NCI-H2081 treated with DMSO at 0.1 percent for 48 hours (cell line): Measurements from ENCODE around the gene WIPF2.

Source experiments
- DNase-seq: peaks from one replicate; lab custom pipeline; 2025; lab: John Stamatoyannopoulos, UW

Gene WIPF2

GRCh38 chr17:40315678-40316570, 96.8 kb downstream of the WIPF2 start:
- DNase-seq = no peak

- DNase-seq = no peak
These were observed 97.7 kb downstream of the WIPF2 start for GRCh38 chr17:40316571-40317344.

- DNase-seq = no peak
These were observed 98.3 kb downstream of the WIPF2 start for GRCh38 chr17:40317345-40317873.

- DNase-seq = peak; percentile 69
These were observed 99.1 kb downstream of the WIPF2 start for GRCh38 chr17:40317880-40318829.

GRCh38 chr17:40318830-40319391, 99.8 kb downstream of the WIPF2 start:
- no peak for DNase-seq

- DNase-seq = no peak
These were observed 100.8 kb downstream of the WIPF2 start for GRCh38 chr17:40319651-40320540.

- no peak for DNase-seq
These were observed 101.8 kb downstream of the WIPF2 start for GRCh38 chr17:40320756-40321523.

- peak; percentile 56 for DNase-seq
These were observed 102.4 kb downstream of the WIPF2 start for GRCh38 chr17:40321524-40321929.

- DNase-seq = peak; percentile 56
These were observed 102.9 kb downstream of the WIPF2 start for GRCh38 chr17:40321961-40322357.

GRCh38 chr17:40322358-40323315, 103.5 kb downstream of the WIPF2 start:
- DNase-seq = peak; percentile 36

- DNase-seq = no peak
These were observed 104.6 kb downstream of the WIPF2 start for GRCh38 chr17:40323391-40324381.

GRCh38 chr17:40325156-40326013, 106.3 kb downstream of the WIPF2 start:
- DNase-seq = no peak

- no peak for DNase-seq
These were observed 107.1 kb downstream of the WIPF2 start for GRCh38 chr17:40326014-40326831.

GRCh38 chr17:40326832-40327199, 107.7 kb downstream of the WIPF2 start:
- DNase-seq = no peak

GRCh38 chr17:40327244-40327729, 108.2 kb downstream of the WIPF2 start:
- DNase-seq = no peak
